Liver (tissue), 9 donors: ENCODE data around the gene CDKN2B-AS1. TPM values are rescaled to one million over a fixed set of nuclear protein-coding genes. Genes with fewer than 3 reads are reported as not detected.

ENCODE experiments used
- DNase-seq: peaks from one replicate; pipeline ENCODE4 v3.0.0-alpha.2; 2017; ENCODE audit warnings: low spot score
- H3K27ac ChIP-seq, 2 donors: one replicate each; pipeline ENCODE4 v1.7.0; 2013; ENCODE audit warnings: inconsistent platforms in 2 of 2, low read length in 2 of 2, control low read depth in 1 of 2, low read depth in 1 of 2, mild to moderate bottlenecking in 1 of 2
- H3K27me3 ChIP-seq, 4 donors: one replicate each; pipeline versions ENCODE4 v1.6.1 to v1.7.0; 2013; ENCODE audit warnings: low read length in 3 of 4, inconsistent platforms in 1 of 4, mild to moderate bottlenecking in 1 of 4, moderate library complexity in 1 of 4; ENCODE audit not compliant: control insufficient read depth in 4 of 4, insufficient read depth in 4 of 4
- H3K36me3 ChIP-seq, 4 donors: one replicate each; pipeline versions ENCODE4 v1.6.1 to v1.7.0; 2013; ENCODE audit warnings: low read length in 3 of 4, mild to moderate bottlenecking in 3 of 4, low read depth in 1 of 4, moderate library complexity in 1 of 4; ENCODE audit not compliant: control insufficient read depth in 4 of 4, insufficient read depth in 3 of 4
- H3K4me1 ChIP-seq, 4 donors: one replicate each; pipeline versions ENCODE4 v1.6.1 to v1.7.0; 2013; ENCODE audit warnings: low read length in 3 of 4, mild to moderate bottlenecking in 3 of 4, moderate library complexity in 1 of 4; ENCODE audit not compliant: control insufficient read depth in 4 of 4, insufficient read depth in 4 of 4
- H3K4me3 ChIP-seq, 3 donors: one replicate each; pipeline versions ENCODE4 v1.6.1 to v1.7.0; 2013; ENCODE audit warnings: low read length in 3 of 3, control low read depth in 1 of 3, low read depth in 1 of 3, mild to moderate bottlenecking in 1 of 3
- H3K9ac ChIP-seq, 2 donors: one replicate each; pipeline ENCODE4 v1.7.0; 2013; ENCODE audit warnings: low read length in 2 of 2, mild to moderate bottlenecking in 2 of 2, moderate library complexity in 2 of 2, control low read depth in 1 of 2, low read depth in 1 of 2
- H3K9me3 ChIP-seq, 4 donors: one replicate each; pipeline versions ENCODE4 v1.6.1 to v1.7.0; 2013; ENCODE audit warnings: low read length in 3 of 4; ENCODE audit not compliant: control insufficient read depth in 4 of 4
- CTCF ChIP-seq: fragments of 150-350 bp; IDR thresholded peaks from 2 replicates; pipeline ENCODE4 v1.5.1; 2017; ENCODE audit warnings: improper control_type of control experiment, low read depth, low read length; ENCODE audit not compliant: missing input control
- EGR1 ChIP-seq, 2 donors: IDR thresholded peaks; 2 replicates each; pipeline ENCODE4 v1.6.1; 2016 to 2018; ENCODE audit warnings: antibody characterized with exemption in 2 of 2, low read depth in 2 of 2
- FOXA1 ChIP-seq: IDR thresholded peaks from 2 replicates; pipeline ENCODE4 v1.6.1; 2016; ENCODE audit warnings: antibody characterized with exemption
- FOXA2 ChIP-seq: IDR thresholded peaks from 2 replicates; pipeline ENCODE4 v1.6.1; 2016; ENCODE audit warnings: antibody characterized with exemption
- GABPA ChIP-seq, 2 donors: IDR thresholded peaks in 1 of 2; conservative IDR thresholded peaks in 1 of 2; 2 replicates each; pipeline ENCODE4 v1.6.1; 2016; ENCODE audit warnings: antibody characterized with exemption in 2 of 2, mild to moderate bottlenecking in 1 of 2, moderate library complexity in 1 of 2
- HNF4A ChIP-seq, 2 donors: conservative IDR thresholded peaks; 2 replicates each; pipeline ENCODE4 v1.6.1; 2016; ENCODE audit warnings: antibody characterized with exemption in 2 of 2, mild to moderate bottlenecking in 2 of 2
- HNF4G ChIP-seq: IDR thresholded peaks from 2 replicates; pipeline ENCODE4 v1.6.1; 2016; ENCODE audit warnings: antibody characterized with exemption
- JUND ChIP-seq, 2 donors: IDR thresholded peaks; 2 replicates each; pipeline ENCODE4 v1.6.1; 2016; ENCODE audit warnings: antibody characterized with exemption in 2 of 2
- NR2F2 ChIP-seq: IDR thresholded peaks from 2 replicates; pipeline ENCODE4 v1.6.1; 2016; ENCODE audit warnings: antibody characterized with exemption
- RAD21 ChIP-seq, 2 donors: IDR thresholded peaks; 2 replicates each; pipeline ENCODE4 v1.6.1; 2016; ENCODE audit warnings: antibody characterized with exemption in 2 of 2, mild to moderate bottlenecking in 2 of 2
- RXRA ChIP-seq, 2 donors: IDR thresholded peaks; 2 replicates each; pipeline ENCODE4 v1.6.1; 2017 to 2018; ENCODE audit warnings: antibody characterized with exemption in 2 of 2, mild to moderate bottlenecking in 1 of 2
- SP1 ChIP-seq: IDR thresholded peaks from 2 replicates; pipeline ENCODE4 v1.6.1; 2018; ENCODE audit warnings: antibody characterized with exemption, mild to moderate bottlenecking
- TAF1 ChIP-seq: conservative IDR thresholded peaks from 2 replicates; pipeline ENCODE4 v1.6.1; 2016; ENCODE audit warnings: antibody characterized with exemption, mild to moderate bottlenecking
- YY1 ChIP-seq: IDR thresholded peaks from 2 replicates; pipeline ENCODE4 v1.6.1; 2016; ENCODE audit warnings: antibody characterized with exemption, mild to moderate bottlenecking
- ZBTB33 ChIP-seq: IDR thresholded peaks from 2 replicates; pipeline ENCODE4 v1.6.1; 2016; ENCODE audit warnings: antibody characterized with exemption
- WGBS: extraction: QIAGEN DNeasy Blood & Tissue Kit; methylation state at CpG from one replicate; pipeline ENCODE4 v1.1.7; 2013; 5-methylcytosine and 5-hydroxymethylcytosine counted together
- polyA plus RNA-seq, 2 donors: library from polyadenylated mRNA; stranded (reverse) in 1 of 2; unstranded in 1 of 2; fragments of 200-250 nt in 1 of 2; fragments of >200 nt in 1 of 2; fragmentation: Nextera tagmentation in 1 of 2; extraction: Ambion mirVana in 1 of 2; gene quantifications; one replicate each; pipeline versions ENCODE4 v1.2.1 to v1.2.3, GENCODE V29; 2013 to 2015
- total RNA-seq, 2 donors: library from RNA; depleted of rRNA; stranded (reverse); fragments of >200 nt; gene quantifications; one replicate each; pipeline ENCODE4 v1.2.3, GENCODE V29; 2014
- TF ChIP-seq, protein P1 (sequence below): IDR thresholded peaks from 2 replicates; pipeline ENCODE4 v1.6.1; 2016; ENCODE audit warnings: antibody characterized with exemption
- TF ChIP-seq, protein P2 (sequence below): IDR thresholded peaks from 2 replicates; pipeline ENCODE4 v1.6.1; 2016; ENCODE audit warnings: antibody characterized with exemption
- TF ChIP-seq, protein P3 (sequence below): IDR thresholded peaks from 2 replicates; pipeline ENCODE4 v1.6.1; 2016; ENCODE audit warnings: antibody characterized with exemption, mild to moderate bottlenecking
- donor health status: healthy.
- donor health status: healthy.
- donor health status: healthy.
- donor health status: healthy.
- donor health status: healthy.

Gene CDKN2B-AS1
- total and polyA plus RNA-seq, 4 donors, result 0.08 to 0.42 TPM; not detected in 2

GRCh38 chr9:22008717-22009505 is 14.3 kb downstream of the CDKN2B-AS1 start, which contains the start of gene CDKN2B:
TSS of gene CDKN2B (minus strand) at chr9:22009305. CDS start at chr9:22008953, 352 bp downstream.
- H3K36me3 ChIP-seq, result no peaks in the 10 kb centered on the region
- H3K27ac ChIP-seq, result peak within 1 kb of the TSS; percentile 78 to 81
- H3K9me3 ChIP-seq, result no peaks in the 10 kb centered on the region
- H3K9ac ChIP-seq, result peak within 1 kb of the TSS; percentile 55 to 58
- H3K4me1 ChIP-seq, result peaks cover 2 to 17% (median 8%) of the 10 kb centered on the region in 4 donors
- DNase-seq, result peak; percentile 87
- H3K27me3 ChIP-seq, result peaks cover 0 to 10% (median 0%) of the 10 kb centered on the region in 4 donors
- H3K4me3 ChIP-seq, result peak within 1 kb of the TSS; percentile 79 to 91 (median 85)
- under 1% methylated on average over 86 of the region's 86 CpGs for WGBS
- TF ChIP-seq YY1 (peak; percentile 70), ZBTB33 (no peak), FOXA2 (no peak), FOXA1 (no peak), SP1 (peak; percentile 47), HNF4G (no peak), RXRA (IDR thresholded peaks at IDR 0.05) (no peak), HNF4A (conservative IDR thresholded peaks at IDR 0.05) (peak in 1 of 2 donors; percentile 34), CTCF (peak; percentile 82), GABPA (IDR thresholded peaks at IDR 0.05 in 1 of 2, conservative IDR thresholded peaks at IDR 0.05 in 1 of 2) (peak in 1 of 2 donors; percentile 37), NR2F2 (no peak), RAD21 (IDR thresholded peaks at IDR 0.05) (peak; percentile 68 to 78), TAF1 (peak; percentile 74), EGR1 (IDR thresholded peaks at IDR 0.05; ENCODE audit: low read depth in 2 of 2) (no peak), JUND (IDR thresholded peaks at IDR 0.05) (no peak)
- TF ChIP-seq, protein P1, sequence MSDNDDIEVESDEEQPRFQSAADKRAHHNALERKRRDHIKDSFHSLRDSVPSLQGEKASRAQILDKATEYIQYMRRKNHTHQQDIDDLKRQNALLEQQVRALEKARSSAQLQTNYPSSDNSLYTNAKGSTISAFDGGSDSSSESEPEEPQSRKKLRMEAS, result no peak
- TF ChIP-seq, protein P2, sequence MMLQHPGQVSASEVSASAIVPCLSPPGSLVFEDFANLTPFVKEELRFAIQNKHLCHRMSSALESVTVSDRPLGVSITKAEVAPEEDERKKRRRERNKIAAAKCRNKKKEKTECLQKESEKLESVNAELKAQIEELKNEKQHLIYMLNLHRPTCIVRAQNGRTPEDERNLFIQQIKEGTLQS, result no peak
- TF ChIP-seq, protein P3, sequence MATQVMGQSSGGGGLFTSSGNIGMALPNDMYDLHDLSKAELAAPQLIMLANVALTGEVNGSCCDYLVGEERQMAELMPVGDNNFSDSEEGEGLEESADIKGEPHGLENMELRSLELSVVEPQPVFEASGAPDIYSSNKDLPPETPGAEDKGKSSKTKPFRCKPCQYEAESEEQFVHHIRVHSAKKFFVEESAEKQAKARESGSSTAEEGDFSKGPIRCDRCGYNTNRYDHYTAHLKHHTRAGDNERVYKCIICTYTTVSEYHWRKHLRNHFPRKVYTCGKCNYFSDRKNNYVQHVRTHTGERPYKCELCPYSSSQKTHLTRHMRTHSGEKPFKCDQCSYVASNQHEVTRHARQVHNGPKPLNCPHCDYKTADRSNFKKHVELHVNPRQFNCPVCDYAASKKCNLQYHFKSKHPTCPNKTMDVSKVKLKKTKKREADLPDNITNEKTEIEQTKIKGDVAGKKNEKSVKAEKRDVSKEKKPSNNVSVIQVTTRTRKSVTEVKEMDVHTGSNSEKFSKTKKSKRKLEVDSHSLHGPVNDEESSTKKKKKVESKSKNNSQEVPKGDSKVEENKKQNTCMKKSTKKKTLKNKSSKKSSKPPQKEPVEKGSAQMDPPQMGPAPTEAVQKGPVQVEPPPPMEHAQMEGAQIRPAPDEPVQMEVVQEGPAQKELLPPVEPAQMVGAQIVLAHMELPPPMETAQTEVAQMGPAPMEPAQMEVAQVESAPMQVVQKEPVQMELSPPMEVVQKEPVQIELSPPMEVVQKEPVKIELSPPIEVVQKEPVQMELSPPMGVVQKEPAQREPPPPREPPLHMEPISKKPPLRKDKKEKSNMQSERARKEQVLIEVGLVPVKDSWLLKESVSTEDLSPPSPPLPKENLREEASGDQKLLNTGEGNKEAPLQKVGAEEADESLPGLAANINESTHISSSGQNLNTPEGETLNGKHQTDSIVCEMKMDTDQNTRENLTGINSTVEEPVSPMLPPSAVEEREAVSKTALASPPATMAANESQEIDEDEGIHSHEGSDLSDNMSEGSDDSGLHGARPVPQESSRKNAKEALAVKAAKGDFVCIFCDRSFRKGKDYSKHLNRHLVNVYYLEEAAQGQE, result peak; percentile 91
